Neutrophil (primary cell): ENCODE measurements around the gene B4GALNT2.
"Not testable (repeated sequence)": the region's sequence is repeated elsewhere in the genome, so short reads cannot be mapped to it uniquely, and the experiment has no call there.

Source experiments
- H3K27ac ChIP-seq: fragments of 200-600 bp; sonication (generic); 2 replicates; pipeline ENCODE4 v1.5.1; 2016; ENCODE audit warnings: mild to moderate bottlenecking, moderate library complexity
- H3K27me3 ChIP-seq: fragments of 200-600 bp; sonication (generic); 2 replicates; pipeline ENCODE4 v1.6.0; 2016; ENCODE audit warnings: mild to moderate bottlenecking
- H3K36me3 ChIP-seq: fragments of 200-600 bp; sonication (generic); 2 replicates; pipeline ENCODE4 v1.5.1; 2017
- H3K4me1 ChIP-seq, 2 experiments: fragments of 200-600 bp in 1 of 2; sonication (generic) in 1 of 2; 1 replicate in 1 of 2; 2 replicates in 1 of 2; pipeline versions ENCODE4 v1.5.1 to v1.6.1; 2013 to 2016; ENCODE audit warnings: low read depth in 1 of 2, low read length in 1 of 2, mild to moderate bottlenecking in 1 of 2, moderate library complexity in 1 of 2; ENCODE audit not compliant: control insufficient read depth in 1 of 2, insufficient read depth in 1 of 2
- H3K4me3 ChIP-seq, 2 experiments: fragments of 200-600 bp in 1 of 2; sonication (generic) in 1 of 2; 1 replicate in 1 of 2; 2 replicates in 1 of 2; pipeline ENCODE4 v1.5.1; 2013 to 2016; ENCODE audit warnings: low read depth in 1 of 2, low read length in 1 of 2, mild to moderate bottlenecking in 1 of 2, moderate library complexity in 1 of 2
- H3K9me3 ChIP-seq: fragments of 200-600 bp; sonication (generic); 2 replicates; pipeline ENCODE4 v1.5.1; 2016
- CTCF ChIP-seq: fragments of 200-600 bp; sonication (generic); IDR thresholded peaks from 2 replicates; pipeline ENCODE4 v1.5.1; 2016; ENCODE audit warnings: antibody characterized with exemption

The B4GALNT2 gene

GRCh38 chr17:49121696-49122292 is 10.8 kb upstream of the B4GALNT2 start:
- H3K27me3 ChIP-seq, result peaks cover 68% of the 10 kb centered on the region
- H3K9me3 ChIP-seq, result no peaks in the 10 kb centered on the region
- no peak overlapping the region for H3K4me3 ChIP-seq
- no peak for TF ChIP-seq CTCF
- no peaks in the 10 kb centered on the region for H3K36me3 ChIP-seq
- peaks cover 11% of the 10 kb centered on the region in 2 experiments for H3K4me1 ChIP-seq
- no peak overlapping the region for H3K27ac ChIP-seq

- no peak for TF ChIP-seq CTCF
- H3K9me3 ChIP-seq, result no peaks in the 10 kb centered on the region
- H3K36me3 ChIP-seq, result no peaks in the 10 kb centered on the region
- H3K4me3 ChIP-seq, result no peak overlapping the region
- peaks cover 10 to 11% of the 10 kb centered on the region in 2 experiments for H3K4me1 ChIP-seq
- H3K27me3 ChIP-seq, result peaks cover 69% of the 10 kb centered on the region
- H3K27ac ChIP-seq, result no peak overlapping the region
Measured at GRCh38 chr17:49122566-49122965, 10.0 kb upstream of the B4GALNT2 start.

GRCh38 chr17:49123061-49123460 is 9.5 kb upstream of the B4GALNT2 start:
- Histone ChIP-seq H3K4me3 (no peak overlapping the region), H3K27me3 (peaks cover 73% of the 10 kb centered on the region), H3K4me1 (peaks cover 5 to 6% of the 10 kb centered on the region in 2 experiments), H3K27ac (no peak overlapping the region), H3K9me3 (no peaks in the 10 kb centered on the region), H3K36me3 (no peaks in the 10 kb centered on the region)
- no peak for TF ChIP-seq CTCF

GRCh38 chr17:49125449-49125848 is 7.1 kb upstream of the B4GALNT2 start:
- no peak overlapping the region for H3K27ac ChIP-seq
- H3K36me3 ChIP-seq, result no peaks in the 10 kb centered on the region
- TF ChIP-seq CTCF, result no peak
- no peaks in the 10 kb centered on the region for H3K4me1 ChIP-seq
- H3K27me3 ChIP-seq, result peaks cover 77% of the 10 kb centered on the region
- no peak overlapping the region for H3K4me3 ChIP-seq
- H3K9me3 ChIP-seq, result peaks cover 3% of the 10 kb centered on the region

- not testable (repeated sequence) for H3K9me3 ChIP-seq, H3K4me1 ChIP-seq, H3K36me3 ChIP-seq, H3K4me3 ChIP-seq, H3K27ac ChIP-seq
- H3K27me3 ChIP-seq, result peaks cover 78% of the 10 kb centered on the region
Measured at GRCh38 chr17:49126183-49126859, 6.2 kb upstream of the B4GALNT2 start.

- H3K27me3 ChIP-seq, result peaks cover 83% of the 10 kb centered on the region
- H3K4me3 ChIP-seq, H3K36me3 ChIP-seq, H3K9me3 ChIP-seq, H3K4me1 ChIP-seq, H3K27ac ChIP-seq: not testable (repeated sequence)
Measured at GRCh38 chr17:49129359-49129950, 3.1 kb upstream of the B4GALNT2 start.
